Ecto neural progenitor cell (in vitro differentiated cells): ENCODE data around the gene TCF21.
"Not testable (repeated sequence)": the region's sequence is repeated elsewhere in the genome, so short reads cannot be mapped to it uniquely, and the experiment has no call there.

ENCODE experiments used
- DNase-seq: peaks from one replicate; pipeline ENCODE4 v3.0.0-alpha.2; 2018; ENCODE audit warnings: low spot score

The TCF21 gene

GRCh38 chr6:133888929-133889556 is at the start of gene TCF21:
Gene TCF21, plus strand, starts transcription at chr6:133889113. Its CDS starts 285 bp downstream, at chr6:133889398.
- peak; percentile 72 for DNase-seq

DNA sequence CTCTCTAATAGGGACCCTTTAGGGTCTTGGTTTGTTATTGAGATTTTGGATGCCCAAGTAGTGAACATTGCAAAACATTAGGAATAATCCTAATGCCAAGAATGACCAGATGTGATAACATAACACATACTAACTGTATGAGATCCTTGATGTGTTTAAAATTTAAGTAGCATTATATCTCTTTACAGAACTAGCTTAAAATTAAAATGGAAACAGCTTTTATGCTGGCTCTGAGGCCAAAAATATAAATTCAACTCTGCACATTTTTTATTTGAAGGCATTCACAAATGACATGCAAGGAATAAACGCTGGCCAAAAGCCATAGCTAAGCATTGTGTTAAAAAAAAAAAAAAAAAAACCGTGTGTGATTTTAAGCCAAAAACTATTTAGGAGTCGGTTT is 47.7 kb upstream of the TCF21 start:
- DNase-seq, result no peak

DNA sequence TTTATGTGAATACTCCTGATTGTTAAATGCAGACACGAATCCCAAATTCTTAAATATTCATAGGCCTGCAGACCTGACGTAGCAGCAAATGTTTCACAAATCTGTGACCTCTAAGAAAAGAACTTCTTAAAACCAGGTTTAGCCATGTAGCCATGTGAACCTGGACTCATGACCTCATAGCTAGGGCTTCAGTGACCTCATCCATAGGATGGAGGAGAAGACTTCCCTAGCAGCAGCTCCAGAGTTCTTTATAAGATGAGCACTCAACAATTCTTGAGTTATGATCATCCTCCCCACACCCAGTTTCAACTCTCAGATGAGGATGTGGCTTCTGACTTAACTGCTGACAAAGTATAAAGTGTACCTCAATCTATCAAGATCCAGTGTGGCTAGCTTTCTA is 45.8 kb upstream of the TCF21 start:
- DNase-seq, result no peak

DNA sequence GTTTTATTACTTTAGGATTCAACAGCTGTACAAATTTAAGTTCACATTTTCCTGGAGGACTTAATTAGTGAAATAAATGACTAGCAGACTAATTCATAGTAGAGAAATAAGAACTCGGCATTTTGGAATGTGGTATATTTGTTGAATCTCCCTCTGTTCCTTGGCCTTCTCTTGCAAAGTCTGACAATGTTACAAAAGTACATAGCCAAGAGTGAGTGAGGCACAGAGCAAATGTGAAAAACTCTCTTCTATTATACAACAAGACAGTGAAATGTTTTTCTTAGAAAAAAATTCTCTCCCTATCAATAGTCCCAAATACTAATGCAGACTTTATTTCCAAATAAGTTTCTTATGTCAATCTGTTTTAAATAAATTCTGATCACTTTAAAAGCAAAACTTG is 44.2 kb upstream of the TCF21 start:
- DNase-seq, result no peak

- DNase-seq, result no peak
Observed at GRCh38 chr6:133854041-133854363, 34.9 kb upstream of the TCF21 start.

- peak; percentile 66 for DNase-seq
Observed at GRCh38 chr6:133854364-133855275, 34.3 kb upstream of the TCF21 start.

DNA sequence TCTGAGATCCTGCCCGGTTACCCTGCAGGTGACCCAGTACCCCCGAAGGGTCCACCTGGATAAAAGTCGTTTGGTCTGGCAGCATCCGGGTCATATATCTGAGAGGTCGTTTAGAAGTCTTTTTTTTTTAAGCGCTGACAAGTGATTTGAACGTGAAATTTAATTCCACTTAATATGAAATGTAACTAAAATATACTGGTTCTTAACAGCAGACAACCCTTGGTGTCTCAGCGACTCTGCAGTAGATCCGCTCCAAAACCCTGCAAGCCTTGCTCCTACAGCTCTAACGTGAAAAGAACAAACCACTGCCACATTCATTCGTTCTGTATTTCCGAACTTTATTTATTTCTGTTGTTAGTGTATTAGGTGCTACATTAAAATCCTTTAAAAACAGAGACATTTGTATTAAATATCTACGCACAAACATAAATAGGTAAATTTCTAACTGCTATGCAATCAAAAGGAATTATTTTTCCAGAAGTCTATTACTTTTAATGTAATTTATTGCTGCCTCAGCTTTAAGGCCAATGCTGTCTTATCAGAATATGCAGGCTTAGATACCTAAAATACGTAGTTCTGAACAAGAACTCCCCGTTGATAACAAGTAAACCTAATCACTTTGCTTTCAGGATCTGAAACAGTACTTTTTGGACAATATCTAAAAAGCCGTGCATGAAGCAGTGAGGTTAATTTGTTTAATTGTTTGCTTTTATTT is 33.5 kb upstream of the TCF21 start:
- DNase-seq, result no peak

DNA sequence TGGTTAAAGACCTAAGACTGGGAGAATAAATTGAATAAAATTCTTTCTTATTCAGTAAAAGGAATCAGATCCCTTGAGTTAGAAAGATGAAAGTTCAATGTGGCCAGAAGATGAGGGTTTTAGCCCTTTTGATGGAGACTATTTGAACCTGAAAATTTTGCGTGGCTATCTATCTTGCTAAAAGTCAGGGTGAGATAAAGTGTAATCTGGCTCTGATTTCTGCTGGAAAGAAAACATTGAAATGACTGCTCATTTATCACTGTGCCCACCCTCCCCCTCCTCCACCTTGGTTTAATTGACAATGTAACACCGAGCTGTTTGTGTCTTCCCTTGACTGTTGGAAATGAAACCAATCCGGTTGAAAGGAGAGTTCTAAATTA is 32.9 kb upstream of the TCF21 start:
- DNase-seq, result no peak

GRCh38 chr6:133856911-133857310 is 32.0 kb upstream of the TCF21 start:
- no peak for DNase-seq

GRCh38 chr6:133857696-133858095 is 31.2 kb upstream of the TCF21 start:
- no peak for DNase-seq

DNA sequence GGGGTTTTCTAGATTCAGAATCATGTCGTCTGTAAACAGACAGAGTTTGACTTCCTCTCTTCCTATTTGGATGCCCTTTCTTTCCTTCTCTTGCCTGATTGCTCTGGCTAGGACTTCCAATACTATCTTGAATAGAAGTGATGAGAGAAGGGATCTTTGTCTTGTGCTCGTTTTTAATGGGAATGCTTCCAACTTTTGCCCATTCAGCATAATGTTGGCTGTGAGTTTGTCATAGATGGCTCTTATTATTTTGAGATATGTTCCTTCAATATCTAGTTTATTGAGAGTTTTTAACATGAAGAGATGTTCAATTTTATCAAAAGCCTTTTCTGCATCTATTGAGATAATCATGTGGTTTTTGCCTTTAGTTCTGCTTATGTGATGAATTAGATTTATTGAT is 27.6 kb upstream of the TCF21 start:
- DNase-seq, result not testable (repeated sequence)

- no peak for DNase-seq
Observed at GRCh38 chr6:133863228-133863627, 25.7 kb upstream of the TCF21 start.

- DNase-seq, result no peak
Observed at GRCh38 chr6:133865680-133866079, 23.2 kb upstream of the TCF21 start.

DNA sequence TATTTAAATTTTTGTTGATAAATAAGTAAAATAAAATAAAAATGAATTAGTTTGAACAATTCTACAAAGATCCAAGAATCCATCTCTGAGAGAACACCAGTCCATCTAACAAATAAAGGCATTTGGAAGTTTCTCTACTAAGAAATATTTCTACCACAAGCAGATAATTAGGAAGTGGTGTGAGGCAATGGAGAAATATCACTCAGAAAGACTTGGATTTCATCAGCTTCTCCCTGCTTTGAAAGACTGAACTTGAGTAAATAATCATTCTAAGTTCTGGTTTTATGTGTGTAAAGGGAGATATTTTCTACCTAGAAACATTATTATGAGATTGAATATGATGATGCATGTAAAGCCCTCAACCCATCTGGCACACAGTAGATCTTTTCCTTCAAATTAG is 17.8 kb upstream of the TCF21 start:
- DNase-seq, result no peak

DNA sequence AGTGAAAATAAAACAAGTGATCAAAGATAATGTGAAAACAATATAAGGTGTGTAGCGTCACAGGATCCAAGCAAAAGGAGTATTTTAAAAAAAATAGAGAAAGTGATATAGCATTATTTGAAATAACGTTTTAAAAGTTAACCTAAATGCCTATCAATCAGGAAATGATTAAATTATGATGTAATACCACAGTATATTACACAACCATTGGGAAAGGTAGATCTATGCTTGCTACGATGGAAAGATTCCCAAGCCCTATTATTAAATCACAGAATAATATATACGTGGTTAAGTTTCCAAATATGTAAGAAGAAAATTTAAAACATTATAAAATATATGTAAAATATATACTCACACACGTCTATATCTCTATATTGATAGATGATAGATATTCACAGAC is 15.4 kb upstream of the TCF21 start:
- DNase-seq, result no peak

DNA sequence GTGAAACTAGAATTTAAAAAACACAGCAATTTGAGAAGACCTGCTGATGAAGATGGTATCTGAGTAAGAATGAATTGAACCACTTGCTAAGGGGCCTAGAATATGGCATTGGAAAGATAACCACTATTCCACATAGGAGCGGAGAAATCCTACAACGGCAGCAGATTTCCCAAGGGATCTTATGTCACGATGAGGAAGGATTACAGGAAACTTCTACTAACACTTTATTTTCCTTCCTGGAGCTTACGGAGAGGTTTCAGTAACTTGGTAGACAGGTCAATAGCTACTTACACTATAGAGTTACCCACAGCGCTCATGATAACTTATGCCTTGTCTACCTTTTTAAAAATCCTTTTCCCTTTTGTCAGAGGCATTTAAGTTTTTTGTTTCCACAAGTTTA is 11.8 kb upstream of the TCF21 start:
- DNase-seq, result no peak

- no peak for DNase-seq
Observed at GRCh38 chr6:133880006-133880405, 8.9 kb upstream of the TCF21 start.

DNA sequence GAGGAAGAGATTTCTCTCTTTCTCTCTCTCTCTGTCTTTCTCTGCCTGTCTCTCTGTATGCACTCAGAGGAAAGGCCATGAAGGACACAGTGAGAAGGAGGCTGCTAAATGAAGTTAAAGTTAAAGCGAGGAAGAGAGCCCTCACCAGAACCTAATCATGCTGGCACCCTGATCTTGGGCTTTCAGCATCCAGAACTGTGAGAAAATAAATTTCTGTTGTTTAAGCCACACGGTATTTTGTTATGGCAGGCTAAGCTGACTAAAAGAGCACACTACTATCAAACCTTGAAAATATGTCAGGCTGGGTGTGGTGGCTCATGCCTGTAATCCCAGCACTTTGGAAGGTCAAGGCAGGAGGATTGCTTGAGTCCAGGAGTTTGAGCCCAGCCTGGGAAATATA is 8.0 kb upstream of the TCF21 start:
- DNase-seq, result no peak

DNA sequence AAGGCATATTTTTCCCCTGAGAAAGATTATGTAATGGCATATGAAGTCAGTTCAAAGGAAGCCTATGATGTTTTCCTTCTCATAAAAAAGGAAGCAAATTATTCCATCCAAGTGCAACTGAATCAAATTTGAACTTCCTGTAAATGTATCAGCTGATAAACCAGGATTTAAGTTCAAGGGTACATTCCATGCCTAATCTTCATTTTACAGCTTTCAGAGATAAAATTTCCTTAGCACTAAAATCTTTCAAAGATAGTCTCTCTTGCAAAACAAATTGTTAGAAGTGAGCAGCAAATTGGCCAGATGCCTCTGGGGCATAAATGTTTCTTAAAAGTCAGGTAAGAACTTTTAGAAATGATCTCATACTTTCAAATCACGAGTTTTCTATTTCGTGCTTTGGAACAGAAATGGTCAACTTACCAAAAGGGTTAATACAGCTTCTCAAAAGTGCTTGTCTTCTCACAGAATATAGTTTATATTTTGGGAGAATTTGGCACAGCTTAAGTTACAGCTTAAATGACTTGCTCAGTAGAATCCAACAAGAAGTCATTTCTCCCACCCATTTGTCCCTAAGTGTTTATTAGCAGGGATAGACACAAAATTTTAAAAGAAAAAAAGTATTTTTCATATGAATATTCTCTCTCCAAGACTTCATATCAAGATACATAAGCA is 2.7 kb upstream of the TCF21 start:
- DNase-seq, result no peak

DNA sequence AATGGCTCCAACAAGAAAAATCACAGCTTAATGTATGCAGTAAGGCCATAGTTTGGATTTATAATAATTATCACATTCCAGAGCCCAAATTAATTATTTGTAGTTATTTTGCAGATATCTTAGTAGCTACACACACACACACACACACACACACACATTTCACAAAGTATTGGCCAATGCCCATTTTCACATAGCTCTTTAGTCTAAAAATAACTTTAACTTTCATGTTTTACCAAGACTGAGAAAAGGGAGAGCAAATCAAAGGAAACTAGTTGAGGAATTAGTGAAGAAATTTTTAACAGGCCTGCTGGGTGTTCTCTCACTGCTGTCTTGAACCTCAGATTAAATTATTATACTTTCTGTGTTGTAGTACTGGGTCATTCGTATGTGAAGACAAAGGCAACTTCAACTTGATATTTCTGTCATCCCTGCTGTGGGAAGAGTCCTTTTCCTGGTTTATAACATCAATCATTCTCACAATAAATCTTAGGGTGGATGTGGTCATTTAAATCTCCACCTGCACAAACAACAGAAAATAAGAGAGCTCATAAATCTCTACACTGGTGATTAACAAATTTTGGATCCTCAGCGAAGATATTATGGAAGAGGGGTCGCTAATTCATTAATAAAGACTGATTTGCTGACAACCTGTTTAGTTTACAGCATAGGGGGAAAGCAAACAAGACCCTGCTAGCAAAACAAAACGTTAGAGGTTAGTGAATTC is 1.6 kb upstream of the TCF21 start:
- DNase-seq, result no peak

GRCh38 chr6:133887880-133888230 is 1.1 kb upstream of the TCF21 start:
- no peak for DNase-seq
